ENCODE results near the gene USP38.
"Not testable (repeated sequence)": the region's sequence is repeated elsewhere in the genome, so short reads cannot be mapped to it uniquely, and the experiment has no call there.

Gene USP38

GRCh38 chr4:143257356-143257755 is 72.6 kb downstream of the USP38 start:
- DNase-seq (ENCODE audit: low read depth, low spot score): no peak

GRCh38 chr4:143260750-143261149 is 76.0 kb downstream of the USP38 start:
- DNase-seq (ENCODE audit: low read depth, low spot score): no peak

- no peak for DNase-seq (ENCODE audit: low read depth, low spot score)
Observed at GRCh38 chr4:143262838-143263237, 78.1 kb downstream of the USP38 start.

GRCh38 chr4:143267690-143268089 is 83.0 kb downstream of the USP38 start:
- not testable (repeated sequence) for DNase-seq (ENCODE audit: low read depth, low spot score)

- no peak for DNase-seq (ENCODE audit: low read depth, low spot score)
Observed at GRCh38 chr4:143270256-143270838, 85.6 kb downstream of the USP38 start.
